GM19238 (cell line): ENCODE measurements around the gene PLCG2.
"Not testable (repeated sequence)": the region's sequence is repeated elsewhere in the genome, so short reads cannot be mapped to it uniquely, and the experiment has no call there.

Source experiments
- DNase-seq: peaks from one replicate; pipeline ENCODE4 v3.0.0; 2011; ENCODE audit warnings: low spot score; ENCODE audit not compliant: insufficient read length

The PLCG2 gene

DNA sequence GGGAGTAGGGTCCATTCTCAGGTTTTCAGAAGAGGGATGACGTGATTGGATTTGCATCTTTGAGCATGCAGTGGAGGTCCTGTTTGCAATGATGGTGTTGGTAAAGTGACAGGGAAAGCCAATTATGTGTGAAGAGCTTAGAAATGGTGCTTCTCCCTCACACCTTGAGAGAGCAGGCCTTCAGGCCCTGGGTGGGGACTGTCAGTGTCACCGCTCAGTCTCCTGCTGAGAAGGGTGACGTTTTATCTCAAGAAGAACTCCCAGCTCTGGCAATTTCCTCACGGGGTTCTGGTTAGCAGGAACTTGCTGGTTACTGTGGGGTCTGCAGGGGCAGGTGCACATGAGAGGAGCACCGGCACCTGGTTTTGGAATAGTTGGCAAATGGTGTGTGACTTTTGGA, 11.2 kb downstream of the PLCG2 start:
- no peak for DNase-seq

DNA sequence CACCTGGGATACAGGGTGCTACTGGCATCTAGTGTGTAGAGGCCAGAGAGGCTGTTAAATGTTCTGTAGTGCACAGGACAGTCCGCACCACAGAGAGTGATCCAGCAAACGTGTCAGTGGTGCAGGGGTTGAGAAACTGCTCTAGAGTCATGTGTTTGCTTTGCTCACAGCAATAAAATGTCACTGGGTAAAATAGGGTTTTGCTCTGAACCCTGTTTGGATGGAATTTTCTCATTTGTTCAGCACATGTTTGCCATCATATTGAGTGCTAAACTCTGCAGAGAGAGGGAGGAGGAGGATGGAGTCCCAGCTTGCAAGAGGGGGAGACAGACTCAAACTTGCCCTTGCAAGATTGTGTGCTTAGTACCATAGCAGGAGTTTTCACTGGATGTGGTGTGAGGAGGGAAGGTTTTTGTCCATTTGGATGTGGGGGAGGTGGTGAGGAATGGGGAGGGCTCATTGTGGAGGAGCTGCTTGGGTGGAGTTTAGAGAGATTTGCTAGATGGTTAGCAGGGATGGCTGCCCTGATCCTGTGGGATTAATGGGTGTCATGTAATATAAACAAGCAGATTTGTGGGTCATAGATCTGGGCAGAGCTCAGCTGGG, 11.8 kb downstream of the PLCG2 start:
- DNase-seq = no peak

DNA sequence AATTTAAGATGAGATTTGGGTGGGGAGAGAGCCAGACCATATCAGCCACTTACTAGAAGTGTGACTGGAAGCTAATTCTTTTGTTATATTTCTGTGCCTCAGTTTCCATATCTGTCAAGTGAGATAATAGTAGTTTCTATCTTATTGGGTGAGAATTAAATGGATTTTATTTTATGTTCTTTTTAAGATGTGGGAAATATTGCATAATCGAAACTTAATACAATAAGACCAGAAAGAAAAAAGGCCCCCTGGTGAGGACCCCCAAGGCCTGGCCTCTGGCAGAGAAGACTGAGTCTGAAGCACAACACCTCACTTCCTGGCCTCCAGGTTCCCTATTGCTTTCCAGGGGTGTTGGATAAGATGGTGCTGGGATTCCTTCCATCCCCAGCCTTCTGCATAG, 13.7 kb downstream of the PLCG2 start:
- no peak for DNase-seq

DNA sequence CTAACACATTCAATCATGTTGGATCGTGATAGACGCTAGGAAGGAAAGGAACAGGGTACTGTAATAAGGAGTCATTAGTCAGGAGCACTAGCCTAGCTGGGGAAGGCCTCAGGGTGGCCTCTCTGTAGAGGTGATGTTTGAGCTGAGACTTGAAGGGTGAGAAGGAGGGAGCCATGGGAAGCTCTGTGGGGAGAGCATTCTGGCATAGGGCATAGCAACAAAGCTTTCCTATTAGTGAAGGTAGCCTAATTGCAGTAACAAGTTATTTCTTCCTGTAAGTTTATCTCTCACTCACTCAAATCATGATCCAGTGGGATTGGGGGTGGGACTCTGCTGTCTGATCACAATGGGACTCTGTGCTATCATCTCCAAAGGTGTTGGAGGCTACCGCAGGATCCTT, 16.1 kb downstream of the PLCG2 start:
- no peak for DNase-seq

DNA sequence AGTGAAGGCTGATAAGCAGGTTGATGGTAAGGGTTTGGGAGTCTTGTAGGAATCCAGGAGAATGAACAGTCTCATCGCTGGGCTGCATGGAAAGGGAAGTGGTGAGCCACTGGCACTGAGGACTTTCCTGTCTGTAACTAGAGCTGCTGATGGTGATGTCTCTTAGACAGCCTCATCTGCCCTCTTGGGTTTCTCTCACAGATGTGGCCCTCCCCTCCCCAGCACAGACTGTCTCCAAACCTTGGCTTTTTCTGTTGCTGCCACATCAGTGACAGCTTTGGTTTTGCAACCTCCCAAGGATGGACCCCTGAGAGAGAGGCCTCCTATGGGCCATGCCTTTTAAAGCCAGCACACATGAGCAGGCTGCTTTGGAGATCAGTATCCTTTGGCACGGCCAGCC, 16.9 kb downstream of the PLCG2 start:
- no peak for DNase-seq

- DNase-seq = no peak
These were observed 17.7 kb downstream of the PLCG2 start for GRCh38 chr16:81796583-81797346.

DNA sequence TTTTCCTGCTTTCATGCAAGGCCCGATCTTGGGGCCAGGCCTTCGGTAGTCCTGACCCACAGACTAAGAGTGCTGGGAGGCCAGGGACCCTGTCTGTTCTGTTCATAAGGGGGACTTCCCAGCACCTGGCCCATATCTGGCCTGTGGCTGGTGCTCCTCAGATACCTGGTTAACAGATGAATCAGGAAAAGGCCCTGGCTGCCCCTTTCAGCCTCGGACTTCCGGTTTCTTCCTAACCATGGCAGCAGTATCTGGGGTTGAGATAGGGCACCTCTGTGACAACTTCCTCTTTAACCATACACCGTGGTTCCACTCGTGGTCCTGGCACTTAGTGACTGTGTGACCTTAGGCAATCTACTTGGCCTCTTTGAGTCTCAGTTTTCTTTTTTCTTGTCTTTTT, 18.4 kb downstream of the PLCG2 start:
- peak; percentile 51 for DNase-seq

DNA sequence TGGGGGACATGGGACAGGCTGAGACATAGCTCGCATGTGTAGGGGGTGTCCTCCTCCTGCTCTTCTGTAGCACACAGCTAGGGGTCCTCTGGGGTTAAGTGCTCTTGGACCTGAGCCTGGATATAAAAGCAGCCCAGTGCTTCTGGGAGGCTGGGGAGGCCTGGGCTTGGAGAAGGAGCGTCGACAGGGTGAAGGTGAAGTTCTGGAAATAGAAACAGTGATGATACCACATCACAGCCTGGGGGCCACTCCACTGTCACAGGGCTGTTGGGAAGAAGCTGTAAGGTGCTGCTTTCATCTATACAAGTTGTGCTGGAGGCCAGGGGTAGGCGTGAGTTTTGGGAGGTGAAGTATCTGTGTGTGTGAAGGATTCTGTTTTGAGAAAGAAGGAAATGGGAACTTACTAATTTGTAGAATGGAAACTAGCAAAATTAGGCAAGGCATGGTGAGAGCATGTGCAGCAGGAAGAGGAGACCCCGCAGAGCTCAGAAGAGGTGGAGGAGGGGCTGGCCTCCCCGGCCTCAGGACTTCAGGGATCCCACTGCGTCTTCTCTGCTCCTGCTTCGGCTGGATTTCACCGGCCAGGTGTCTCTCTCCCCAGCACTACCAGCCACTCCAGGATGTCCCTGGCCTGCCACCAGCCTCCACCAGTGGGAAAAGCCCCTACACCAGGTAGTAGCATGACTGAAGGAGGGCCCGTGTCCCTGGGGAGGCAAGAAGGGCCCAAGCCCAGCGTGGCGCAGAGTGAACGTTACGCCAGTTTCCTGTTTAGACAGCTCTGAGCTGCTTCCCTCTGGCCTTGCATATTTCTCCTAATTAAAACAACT, 19.4 kb downstream of the PLCG2 start:
- DNase-seq = peak; percentile 57

DNA sequence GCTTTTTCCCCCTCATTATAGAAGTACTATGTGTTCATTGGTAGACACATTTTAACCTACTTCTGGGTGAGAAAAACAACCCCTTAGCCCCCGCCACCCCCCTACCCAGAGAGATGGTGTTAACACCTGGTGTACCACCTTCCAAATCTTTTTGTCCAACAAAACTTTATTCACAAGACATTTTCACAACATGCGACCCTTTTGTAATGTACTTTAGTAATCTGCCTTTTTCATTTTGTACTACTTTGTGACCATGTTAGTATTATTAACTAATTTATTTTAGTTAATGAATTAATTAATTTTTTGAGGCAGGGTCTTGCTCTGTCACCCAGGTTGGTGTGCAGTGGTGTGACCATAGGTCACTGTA, 20.0 kb downstream of the PLCG2 start:
- DNase-seq = no peak

GRCh38 chr16:81801724-81802123, 22.6 kb downstream of the PLCG2 start:
- not testable (repeated sequence) for DNase-seq

DNA sequence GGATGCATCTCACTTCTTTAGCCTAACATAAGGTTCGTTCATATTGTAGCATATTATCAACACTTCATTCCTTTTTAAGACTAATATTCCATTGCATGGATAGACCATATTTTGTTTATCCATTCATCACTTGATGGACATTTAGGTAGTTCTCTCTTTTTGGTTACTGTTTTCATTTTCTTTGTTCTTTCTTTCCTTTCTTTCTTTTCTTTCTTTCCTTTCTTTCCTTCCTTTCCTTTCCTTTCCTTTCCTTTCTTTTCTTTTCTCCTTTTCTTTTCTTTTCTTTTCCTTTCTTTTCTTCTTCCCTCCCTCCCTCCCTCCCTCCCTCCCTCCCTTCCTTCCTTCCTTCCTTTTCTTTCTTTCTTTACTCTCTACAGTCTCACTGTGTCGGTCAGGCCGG, 24.2 kb downstream of the PLCG2 start:
- no peak for DNase-seq

DNA sequence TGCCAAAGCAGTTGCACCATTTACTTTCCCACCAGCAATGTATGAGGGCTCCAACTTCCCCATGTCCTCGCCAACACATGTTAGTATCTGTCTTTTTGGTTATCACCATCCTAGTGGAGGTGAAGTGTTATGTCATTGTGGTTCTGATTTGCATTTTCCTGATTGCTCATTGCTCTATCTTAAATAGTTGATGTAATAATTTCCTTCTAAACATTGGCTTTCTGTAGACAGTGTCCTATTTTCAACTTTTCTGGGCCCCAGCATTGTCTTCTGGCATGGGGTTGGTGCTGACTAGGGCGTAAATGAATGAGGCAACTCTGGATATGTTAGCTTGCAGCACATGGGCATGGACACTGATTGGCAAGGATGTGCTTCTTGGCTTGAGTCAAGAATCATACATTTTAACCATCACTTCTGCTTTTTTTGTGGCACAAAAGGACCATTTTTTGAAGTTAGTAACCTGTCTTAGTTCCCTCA, 25.1 kb downstream of the PLCG2 start:
- DNase-seq = no peak

- no peak for DNase-seq
These were observed 27.6 kb downstream of the PLCG2 start for GRCh38 chr16:81806696-81807095.

DNA sequence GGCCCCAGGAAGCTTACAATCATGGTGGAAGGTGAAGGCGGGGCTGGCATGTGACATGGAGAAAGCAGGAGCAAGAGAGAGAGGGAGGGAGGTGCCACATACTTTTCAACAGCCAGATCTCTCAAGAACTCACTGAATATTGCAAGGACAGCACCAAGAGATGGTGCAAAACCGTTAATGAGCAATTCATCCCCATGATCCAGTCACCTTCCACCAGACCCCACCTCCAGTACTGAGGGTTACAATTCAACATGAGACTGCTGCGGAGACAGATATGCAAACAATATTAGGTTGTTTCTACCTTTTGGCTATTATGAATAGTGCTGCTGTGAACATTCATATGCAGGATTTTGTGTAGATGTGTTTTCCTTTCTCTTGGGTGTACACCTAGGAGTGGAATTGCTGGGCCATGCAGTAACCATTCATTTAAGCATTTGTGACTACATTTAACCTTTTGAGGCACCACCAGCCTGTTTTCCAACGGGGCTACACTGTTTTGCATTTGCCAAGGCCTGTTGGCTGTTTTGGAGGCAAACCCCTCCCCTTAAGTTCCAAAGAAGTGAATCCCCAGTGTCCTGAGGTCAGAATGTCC, 28.8 kb downstream of the PLCG2 start:
- no peak for DNase-seq

GRCh38 chr16:81808933-81809480, 29.9 kb downstream of the PLCG2 start:
- peak; percentile 50 for DNase-seq

DNA sequence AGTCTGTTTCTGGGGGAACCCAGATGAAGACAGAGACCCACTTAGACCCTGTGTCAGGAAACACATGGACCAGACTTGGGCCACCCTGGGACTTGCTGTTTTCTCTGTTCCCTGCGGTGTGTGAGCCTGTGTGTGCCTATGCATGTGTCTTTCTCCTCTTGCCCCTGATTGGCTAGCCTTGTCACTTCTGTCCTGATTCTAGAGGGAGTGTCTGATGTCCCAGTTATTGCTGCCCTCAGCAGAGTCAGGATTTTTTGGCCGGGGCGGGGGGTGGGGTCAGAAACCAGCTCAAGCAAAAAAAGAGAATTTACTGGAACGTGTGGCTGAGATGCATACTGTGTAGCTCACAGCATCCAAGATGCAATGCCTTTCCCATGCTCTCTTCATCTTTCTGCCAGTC, 30.5 kb downstream of the PLCG2 start:
- DNase-seq = no peak

- no peak for DNase-seq
These were observed 31.3 kb downstream of the PLCG2 start for GRCh38 chr16:81810361-81810760.

GRCh38 chr16:81810894-81811538, 31.9 kb downstream of the PLCG2 start:
- DNase-seq = no peak

- DNase-seq = no peak
These were observed 34.6 kb downstream of the PLCG2 start for GRCh38 chr16:81813648-81814047.

DNA sequence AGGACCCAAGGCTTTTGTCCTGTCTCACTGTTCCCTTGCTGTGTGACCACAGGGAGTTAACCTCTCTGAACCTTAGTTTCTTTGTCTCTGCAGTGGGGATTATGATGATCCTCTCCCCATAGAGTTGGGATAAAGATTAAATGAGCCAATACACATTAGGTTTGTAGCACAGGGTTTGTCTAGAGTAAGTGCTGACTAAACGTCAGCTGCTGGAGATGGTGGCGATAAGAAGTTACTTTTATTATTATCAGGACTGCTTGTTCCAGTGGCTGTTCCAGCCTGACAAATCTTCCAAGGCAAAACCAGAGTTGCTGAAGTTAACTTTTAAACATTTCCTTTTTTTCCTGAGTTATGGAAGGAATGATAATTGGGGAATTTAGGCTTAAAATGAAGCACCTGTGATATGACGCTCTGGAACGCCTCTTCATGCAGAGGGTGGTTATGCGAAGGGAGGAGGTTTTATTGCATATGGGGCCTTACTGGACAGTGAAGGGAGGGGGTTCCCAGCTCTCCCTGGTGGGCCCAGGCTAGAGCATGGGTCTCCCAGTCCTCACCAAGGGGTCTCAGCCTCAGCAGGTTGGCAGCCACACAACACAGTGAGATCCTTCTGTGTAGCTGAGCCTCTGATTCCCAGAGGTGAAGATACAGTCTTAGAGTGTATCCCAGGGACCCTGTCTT, 35.8 kb downstream of the PLCG2 start:
- no peak for DNase-seq

- DNase-seq = no peak
These were observed 36.3 kb downstream of the PLCG2 start for GRCh38 chr16:81815429-81815766.
